Transverse colon (tissue), 4 donors: Measurements from ENCODE around the gene PYGM. TPM values are rescaled to one million over a fixed set of nuclear protein-coding genes. Genes with fewer than 3 reads are reported as not detected.

Experiments used
- DNase-seq: peaks from one replicate; pipeline ENCODE4 v3.0.0-alpha.2; 2019
- H3K27ac ChIP-seq, 4 donors: fragments of 200-600 bp; sonication (generic); 2 replicates each; pipeline ENCODE4 v1.5.1; 2016 to 2018; ENCODE audit warnings: inconsistent platforms in 4 of 4
- H3K27me3 ChIP-seq: fragments of 200-600 bp; sonication (generic); 2 replicates; pipeline ENCODE4 v1.5.1; 2017; ENCODE audit warnings: inconsistent platforms
- H3K36me3 ChIP-seq, 4 donors: fragments of 200-600 bp; sonication (generic); 2 replicates each; pipeline ENCODE4 v1.5.1; 2017 to 2019; ENCODE audit warnings: inconsistent platforms in 4 of 4
- H3K4me1 ChIP-seq, 4 donors: fragments of 200-600 bp; sonication (generic); 2 replicates each; pipeline ENCODE4 v1.5.1; 2017 to 2020; ENCODE audit warnings: inconsistent platforms in 4 of 4
- H3K4me3 ChIP-seq, 4 donors: fragments of 200-600 bp; sonication (generic); 1 replicate in 1 of 4; 2 replicates in 3 of 4; pipeline versions ENCODE4 v1.5.1 to v1.6.1; 2017 to 2019; ENCODE audit warnings: inconsistent platforms in 4 of 4
- H3K9me3 ChIP-seq, 2 donors: fragments of 200-600 bp; sonication (generic); 2 replicates each; pipeline ENCODE4 v1.5.1; 2017 to 2019; ENCODE audit warnings: inconsistent platforms in 2 of 2
- EP300 ChIP-seq: sonication (generic); formaldehyde crosslinking; IDR thresholded peaks from one replicate; pipeline ENCODE4 v1.6.1; 2017; ENCODE audit warnings: antibody characterized with exemption, low read depth
- POLR2A ChIP-seq: fragments of 450-650 bp; IDR thresholded peaks from one replicate; pipeline ENCODE4 v1.6.1; 2016; ENCODE audit warnings: antibody characterized with exemption, mild to moderate bottlenecking, moderate library complexity
- POLR2AphosphoS5 ChIP-seq, 3 donors: sonication (generic); formaldehyde crosslinking; IDR thresholded peaks; one replicate each; pipeline ENCODE4 v1.6.1; 2016; ENCODE audit warnings: antibody characterized with exemption in 3 of 3
- WGBS, 2 donors: methylation state at CpG; one replicate each; pipeline ENCODE4 v1.1.5; 2018; ENCODE audit warnings: low coverage in 1 of 2; 5-methylcytosine and 5-hydroxymethylcytosine counted together
- in situ Hi-C, 4 donors: fragments of 200-750 bp; cut with MboI; loops; one replicate each; pipeline versions ENCODE4 v1.15.0 to v1.15.1; 2017; ENCODE audit warnings: low sequenced_read_pairs in 3 of 4, low pct_ligation_motif_present in 1 of 4, low pct_unique_long_range_greater_than_20kb in 1 of 4
- intact Hi-C: fragments of 100-400 bp; cut with DNase I; formaldehyde crosslinking; loops from one replicate; pipeline ENCODE4 v1.15.1; 2023; ENCODE audit warnings: low total_unique reads
- total RNA-seq, 4 donors: library from RNA; depleted of rRNA; stranded (reverse); fragments of >200 nt; gene quantifications; one replicate each; pipeline ENCODE4 v1.1.0, GENCODE V29; 2016
- TF ChIP-seq, protein P1 (sequence below), 5 experiments: fragments of 200-600 bp in 3 of 5; fragments of 450-650 bp in 2 of 5; sonication (generic) in 3 of 5; IDR thresholded peaks; 1 replicate in 2 of 5; 2 replicates in 3 of 5; pipeline ENCODE4 v1.5.1; 2016 to 2017; ENCODE audit warnings: antibody characterized with exemption in 5 of 5, inconsistent platforms in 3 of 5, mild to moderate bottlenecking in 2 of 5, moderate library complexity in 1 of 5

PYGM gene
- total RNA-seq, 4 donors from 2014 or later, result 1.2 to 7.9 (median 2.2) TPM

DNA sequence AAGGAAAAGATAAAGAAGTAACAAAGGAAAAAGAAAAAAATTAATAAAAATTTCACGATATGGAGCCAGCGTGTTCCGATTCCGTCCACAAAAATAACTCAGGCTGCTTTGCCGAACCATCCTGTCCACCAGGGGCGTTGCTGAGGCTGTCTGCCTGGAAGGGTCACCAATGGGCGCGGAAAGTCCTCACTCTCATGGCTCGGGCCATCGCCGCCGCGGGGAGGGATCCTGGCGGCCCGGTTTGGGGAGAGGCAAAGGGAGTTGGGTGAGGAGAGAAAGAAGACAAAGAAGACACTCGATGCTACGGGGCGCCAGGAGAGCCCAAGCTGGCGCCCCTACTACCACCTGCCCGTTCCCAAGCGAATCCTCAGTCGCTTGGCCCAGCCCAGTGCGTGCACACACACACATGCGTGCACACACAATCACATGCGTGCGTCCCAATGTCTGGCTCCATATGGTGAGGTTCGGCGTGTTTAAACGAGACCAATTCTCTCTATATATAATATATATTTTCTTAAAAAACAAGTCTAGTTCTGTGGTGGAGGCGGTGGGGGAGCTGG, 5.6 kb upstream of the PYGM start:
- DNase-seq, result no peak
- Histone ChIP-seq H3K9me3 (no peaks in the 10 kb centered on the region), H3K36me3 (peaks cover 0 to 66% (median 42%) of the 10 kb centered on the region in 4 donors), H3K27ac (peak overlapping the region in 2 of 4 donors; percentile 2 to 76), H3K4me1 (peaks cover 11 to 44% (median 23%) of the 10 kb centered on the region in 4 donors), H3K4me3 (no peak overlapping the region), H3K27me3 (no peaks in the 10 kb centered on the region)
- 89 to 90% methylated on average over 16 to 30 of the region's 30 CpGs for WGBS, 2 donors
- intact Hi-C loops (no loop called here), in situ Hi-C loops (no loop called here)
- TF ChIP-seq POLR2A, result no peak
- peak in 1 of 3 donors; percentile 12 for TF ChIP-seq POLR2AphosphoS5 (IDR thresholded peaks at IDR 0.05)

DNA sequence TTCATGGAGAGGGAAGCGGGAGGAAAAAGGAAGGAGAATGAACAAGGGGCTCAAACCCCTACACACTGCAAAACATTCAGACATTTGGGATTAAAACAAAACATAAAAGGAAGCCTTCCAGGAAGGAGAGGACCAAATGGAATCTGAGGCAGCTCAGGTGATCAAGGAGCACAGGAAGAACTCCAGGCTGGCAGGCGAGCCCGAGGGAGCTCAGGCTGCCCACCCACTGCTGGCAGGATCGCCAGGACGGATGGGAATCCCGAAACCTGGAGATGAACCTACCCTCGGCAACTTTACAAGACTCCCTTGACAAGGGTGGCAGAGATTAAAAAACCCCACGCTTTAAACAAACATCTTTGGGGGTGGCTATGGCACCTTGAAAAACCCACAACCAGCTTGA, 5.0 kb upstream of the PYGM start:
- no peak for DNase-seq
- H3K9me3 ChIP-seq, result no peaks in the 10 kb centered on the region
- TF ChIP-seq EP300 (no peak), POLR2AphosphoS5 (IDR thresholded peaks at IDR 0.05) (no peak)
- in situ Hi-C loops, result no loop called here
- H3K27ac ChIP-seq, result peak overlapping the region; percentile 58 to 78 (median 69)
- H3K27me3 ChIP-seq, result no peaks in the 10 kb centered on the region
- peaks cover 15 to 50% (median 25%) of the 10 kb centered on the region in 4 donors for H3K4me1 ChIP-seq
- H3K36me3 ChIP-seq, result peaks cover 0 to 60% (median 36%) of the 10 kb centered on the region in 4 donors
- intact Hi-C loops, result no loop called here
- WGBS, 2 donors, result 80 to 86% methylated on average over 6 to 8 of the region's 8 CpGs
- no peak overlapping the region for H3K4me3 ChIP-seq

DNA sequence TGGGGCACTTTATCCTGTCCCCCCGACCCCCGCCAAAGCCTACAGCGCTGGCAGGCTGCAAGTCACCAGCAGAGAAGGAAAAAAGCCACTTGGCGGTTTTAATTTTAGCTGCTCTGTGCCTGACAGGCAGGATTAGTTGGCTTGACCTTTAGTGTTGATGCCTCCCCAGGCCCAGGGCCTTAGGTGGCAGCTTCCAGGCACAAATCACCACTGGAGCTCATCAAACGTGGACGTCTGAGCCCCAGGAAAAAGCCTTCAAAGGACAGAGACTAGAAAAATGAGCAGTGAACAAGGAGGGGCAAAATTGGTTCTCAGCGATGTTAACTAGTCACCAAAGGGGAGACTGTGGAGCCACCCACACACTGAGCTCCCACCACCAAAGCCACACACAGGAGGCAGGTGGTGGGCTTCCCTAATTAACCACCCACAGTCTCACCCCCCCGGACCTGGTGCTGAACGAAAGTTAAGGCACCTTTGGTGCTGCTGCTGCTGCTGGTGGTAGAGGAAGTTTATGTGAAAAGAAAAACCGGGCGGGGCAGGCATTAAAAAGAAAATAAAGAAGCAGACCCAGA, 4.4 kb upstream of the PYGM start:
- peaks cover 15 to 57% (median 26%) of the 10 kb centered on the region in 4 donors for H3K4me1 ChIP-seq
- no peaks in the 10 kb centered on the region for H3K9me3 ChIP-seq
- in situ Hi-C loops, result no loop called here
- WGBS, 2 donors, result 38 to 56% methylated on average over 4 to 11 of the region's 11 CpGs
- H3K27ac ChIP-seq, result peak overlapping the region; percentile 58 to 78 (median 69)
- no peak overlapping the region for H3K4me3 ChIP-seq
- intact Hi-C loops, result no loop called here
- no peaks in the 10 kb centered on the region for H3K27me3 ChIP-seq
- no peak for DNase-seq
- TF ChIP-seq, protein P1, sequence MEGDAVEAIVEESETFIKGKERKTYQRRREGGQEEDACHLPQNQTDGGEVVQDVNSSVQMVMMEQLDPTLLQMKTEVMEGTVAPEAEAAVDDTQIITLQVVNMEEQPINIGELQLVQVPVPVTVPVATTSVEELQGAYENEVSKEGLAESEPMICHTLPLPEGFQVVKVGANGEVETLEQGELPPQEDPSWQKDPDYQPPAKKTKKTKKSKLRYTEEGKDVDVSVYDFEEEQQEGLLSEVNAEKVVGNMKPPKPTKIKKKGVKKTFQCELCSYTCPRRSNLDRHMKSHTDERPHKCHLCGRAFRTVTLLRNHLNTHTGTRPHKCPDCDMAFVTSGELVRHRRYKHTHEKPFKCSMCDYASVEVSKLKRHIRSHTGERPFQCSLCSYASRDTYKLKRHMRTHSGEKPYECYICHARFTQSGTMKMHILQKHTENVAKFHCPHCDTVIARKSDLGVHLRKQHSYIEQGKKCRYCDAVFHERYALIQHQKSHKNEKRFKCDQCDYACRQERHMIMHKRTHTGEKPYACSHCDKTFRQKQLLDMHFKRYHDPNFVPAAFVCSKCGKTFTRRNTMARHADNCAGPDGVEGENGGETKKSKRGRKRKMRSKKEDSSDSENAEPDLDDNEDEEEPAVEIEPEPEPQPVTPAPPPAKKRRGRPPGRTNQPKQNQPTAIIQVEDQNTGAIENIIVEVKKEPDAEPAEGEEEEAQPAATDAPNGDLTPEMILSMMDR (IDR thresholded peaks at IDR 0.05), result no peak
- no peak for TF ChIP-seq EP300
- no peak for TF ChIP-seq POLR2AphosphoS5 (IDR thresholded peaks at IDR 0.05)
- TF ChIP-seq POLR2A, result no peak
- H3K36me3 ChIP-seq, result peaks cover 0 to 53% (median 32%) of the 10 kb centered on the region in 4 donors

DNA sequence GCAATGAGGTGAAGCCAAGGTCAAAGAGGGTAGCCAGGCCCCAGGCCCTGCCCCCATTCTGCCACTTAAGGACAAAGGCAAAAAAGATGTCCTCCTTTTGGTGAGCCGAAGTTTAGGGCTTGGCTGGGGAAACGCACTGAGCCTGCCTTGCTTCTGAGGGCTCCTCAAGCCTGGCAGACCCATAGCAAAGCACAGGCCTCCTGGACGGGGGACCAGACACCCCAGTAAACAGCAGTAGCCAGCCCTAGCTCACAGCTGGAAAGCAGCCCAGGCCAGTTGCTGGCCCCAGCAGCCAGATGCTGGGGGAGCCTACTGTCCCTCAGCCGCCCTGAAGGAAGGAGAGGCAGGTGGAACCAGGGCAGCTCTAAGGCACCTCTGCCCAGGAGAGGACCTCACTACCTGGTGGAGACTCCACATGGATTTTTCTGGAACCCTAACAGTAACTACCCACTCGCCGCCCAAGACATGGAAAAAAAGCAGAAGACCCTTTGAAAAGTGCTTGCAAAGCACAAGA, 3.8 kb upstream of the PYGM start:
- Histone ChIP-seq H3K27me3 (no peaks in the 10 kb centered on the region), H3K9me3 (no peaks in the 10 kb centered on the region), H3K27ac (peak overlapping the region; percentile 58 to 78 (median 69)), H3K4me1 (peaks cover 15 to 61% (median 27%) of the 10 kb centered on the region in 4 donors), H3K4me3 (no peak overlapping the region), H3K36me3 (peaks cover 0 to 48% (median 30%) of the 10 kb centered on the region in 4 donors)
- TF ChIP-seq POLR2AphosphoS5 (IDR thresholded peaks at IDR 0.05) (no peak), POLR2A (no peak), EP300 (no peak)
- TF ChIP-seq, protein P1 (IDR thresholded peaks at IDR 0.05), result no peak
- DNase-seq, result no peak
- in situ Hi-C loops, result no loop called here
- WGBS, 2 donors, result 81% methylated on average over 6 of the region's 6 CpGs; no CpG with 5 or more reads in 1 of the 2 donors
- intact Hi-C loops, result no loop called here
